Measurements from ENCODE around the gene CACNB4. TPM values are rescaled to one million over a fixed set of nuclear protein-coding genes. Genes with fewer than 3 reads are reported as not detected.

Gene CACNB4
- total and polyA plus RNA-seq, 10 of the 15 experiments (the other 5 are each of a cell fraction or from before 2014, with no cell fraction given) = 2.0 to 21.6 (median 9.3) TPM

GRCh38 chr2:152134488-152135280, 35.8 kb upstream of the CACNB4 start:
- CTCF ChIA-PET = interaction anchor here (0.6 to 2.2 kb wide), 4 partner anchors 8 to 121 kb away, joined by 3 to 5 read pairs (median 4); no protein-coding TSS in a partner anchor
- TF ChIP-seq CHD2 (IDR thresholded peaks at IDR 0.05; ENCODE audit: borderline replicate concordance, low read depth, low read length) = no peak
- no peak for TF ChIP-seq GABPA (IDR thresholded peaks at IDR 0.05; ENCODE audit: low read depth)
- TF ChIP-seq YY1 (IDR thresholded peaks at IDR 0.05; ENCODE audit: low read depth, low read length) = no peak
- no peak for TF ChIP-seq NR2C1 (IDR thresholded peaks at IDR 0.05)
- peak; percentile 47; the same call in 1 of the 2 replicates for TF ChIP-seq IKZF1 (conservative IDR thresholded peaks at IDR 0.05)
- no peak for TF ChIP-seq ATF3 (IDR thresholded peaks at IDR 0.05; ENCODE audit: borderline replicate concordance, extremely low read depth, low read depth, low read length)
- TF ChIP-seq BACH1 (IDR thresholded peaks at IDR 0.05; ENCODE audit: borderline replicate concordance) = no peak
- TF ChIP-seq SMAD5 (IDR thresholded peaks at IDR 0.05; ENCODE audit: low read depth) = no peak
- no peak for TF ChIP-seq ZNF207 (IDR thresholded peaks at IDR 0.05; ENCODE audit: borderline replicate concordance)
- TF ChIP-seq CBX5 (IDR thresholded peaks at IDR 0.05; ENCODE audit: low read depth) = no peak
- TF ChIP-seq BRCA1 (IDR thresholded peaks at IDR 0.05; ENCODE audit: low read depth, low read length) = no peak
- TF ChIP-seq RFX5 (IDR thresholded peaks at IDR 0.05; ENCODE audit: low read depth, low read length) = no peak
- no peak for TF ChIP-seq NKRF (conservative IDR thresholded peaks at IDR 0.05)
- no peak for TF ChIP-seq ZBTB33 (IDR thresholded peaks at IDR 0.05)
- TF ChIP-seq DPF2 (IDR thresholded peaks at IDR 0.05) = 0 out of 2 replicates have a peak, but pooled peaks have one; percentile 41
- no peak for TF ChIP-seq SP1 (IDR thresholded peaks at IDR 0.05; ENCODE audit: low read depth, low read length)
- TF ChIP-seq SPI1 (IDR thresholded peaks at IDR 0.05; ENCODE audit: borderline replicate concordance, insufficient read depth, low read depth, low read length) = no peak
- no peak for TF ChIP-seq SMARCA5 (IDR thresholded peaks at IDR 0.05)
- no peak for TF ChIP-seq KAT2A (conservative IDR thresholded peaks at IDR 0.05; ENCODE audit: control insufficient read depth, low read depth, low read length)
- TF ChIP-seq FOS (IDR thresholded peaks at IDR 0.05; ENCODE audit: borderline replicate concordance, extremely low read depth, insufficient read length) = no peak

More at GRCh38 chr2:152134488-152135280, 35.8 kb upstream of the CACNB4 start:
- Histone ChIP-seq H3K9me3 (replicated peaks; ENCODE audit: control insufficient read depth, insufficient read depth, low read length) (no peaks in the 10 kb centered on the region), H4K20me1 (ENCODE audit: control insufficient read depth, insufficient read depth) (no peaks in the 10 kb centered on the region), H3K27me3 (replicated peaks in 1 of 2; ENCODE audit: control insufficient read depth in 2 of 2, insufficient read depth in 2 of 2, low read length in 1 of 2) (no peaks in the 10 kb centered on the region), H2AFZ (ENCODE audit: control insufficient read depth, low read depth, low read length) (peak overlapping the region; percentile 9; the same call in 1 of the 2 replicates), H3K27ac (ENCODE audit: control insufficient read depth, insufficient read depth) (no peak overlapping the region), H3K9ac (ENCODE audit: control insufficient read depth, insufficient read depth, low read length) (no peak overlapping the region), H3K4me1 (ENCODE audit: control insufficient read depth, insufficient read depth, low read length) (peaks cover 3% of the 10 kb centered on the region; the same call in 1 of the 2 replicates), H3K4me2 (ENCODE audit: control insufficient read depth, insufficient read depth) (no peak overlapping the region), H3K79me2 (ENCODE audit: control insufficient read depth, insufficient read depth, low read length) (no peaks in the 10 kb centered on the region), H3K36me3 (ENCODE audit: control insufficient read depth in 2 of 2, insufficient read depth in 2 of 2, low read length in 1 of 2) (no peaks in the 10 kb centered on the region), H3K4me3 (no peak overlapping the region)
- SMC1A ChIA-PET (ENCODE audit: uncharacterized antibody, unreplicated experiment) = interaction anchor here (0.9 to 1.6 kb wide), 10 partner anchors 9 to 491 kb away, joined by 3 to 6 read pairs (median 4); partner anchors contain the start of gene STAM2
- FAIRE-seq = no peak
- POLR2A ChIA-PET = no interaction called here
- 37% methylated on average over 5 of the region's 5 CpGs for WGBS (ENCODE audit: insufficient coverage, insufficient replicate concordance, low lambda C conversion rate, missing lambda C conversion rate)
- peak; percentile 93 for ATAC-seq
- RAD21 ChIA-PET (ENCODE audit: unreplicated experiment) = interaction anchor here (0.9 to 1.7 kb wide), 5 partner anchors 35 to 98 kb away, joined by 3 to 7 read pairs (median 5); no protein-coding TSS in a partner anchor
- peak; percentile 28 for DNase-seq (ENCODE audit: low read depth, low spot score)
- intact Hi-C loops (cut with micrococcal nuclease; ENCODE audit: unreplicated experiment) (no loop called here), in situ Hi-C loops (cut with MboI) (no loop called here)
- BruUV-seq (replicated peaks) = no TSS peak
